Posterior vena cava (tissue), 2 donors: ENCODE measurements around the gene CLPTM1L. TPM values are rescaled to one million over a fixed set of nuclear protein-coding genes. Genes with fewer than 3 reads are reported as not detected.

Experiments used
- DNase-seq: peaks from one replicate; pipeline ENCODE4 v3.0.0-alpha.2; 2020; ENCODE audit warnings: low spot score
- intact Hi-C, 2 donors: fragments of 100-400 bp; cut with DNase I; formaldehyde crosslinking; loops; one replicate each; pipeline versions ENCODE4 v1.14.1 to v1.14.2; 2022 to 2023
- total RNA-seq, 2 donors: library from RNA; stranded (reverse); fragmentation: NEBNext Ultra II Directional; extraction: Animal tissue kit (Norgen Biotek cat#: 25700); gene quantifications; one replicate each; pipeline ENCODE4 v1.2.1, GENCODE V29; 2021
- donor health status: DM: yes; HTN: yes; CAD: no.
- donor health status: DM: yes; HTN: yes; CAD: no.

Gene CLPTM1L
- total RNA-seq, 2 donors from 2014 or later: 56.5 to 65.9 TPM

- intact Hi-C loops: no loop called here
- no peak for DNase-seq
These were observed 24.2 kb downstream of the CLPTM1L start for GRCh38 chr5:1320436-1321344.

- intact Hi-C loops: no loop called here
- DNase-seq: no peak
These were observed 25.3 kb downstream of the CLPTM1L start for GRCh38 chr5:1319436-1320256.

GRCh38 chr5:1318659-1319251 lies 26.1 kb downstream of the CLPTM1L start:
- DNase-seq: peak; percentile 80
- intact Hi-C loops: no loop called here

- DNase-seq: peak; percentile 66
- intact Hi-C loops: no loop called here
These were observed 26.9 kb downstream of the CLPTM1L start for GRCh38 chr5:1317921-1318565.

- no peak for DNase-seq
These were observed 28.1 kb downstream of the CLPTM1L start for GRCh38 chr5:1316588-1317340.

GRCh38 chr5:1315709-1316587 lies 29.0 kb downstream of the CLPTM1L start:
- peak; percentile 76 for DNase-seq
- intact Hi-C loops: no loop called here

More at GRCh38 chr5:1316588-1317340, 28.1 kb downstream of the CLPTM1L start:
- intact Hi-C loops: no loop called here

GRCh38 chr5:1315018-1315708 lies 29.7 kb downstream of the CLPTM1L start:
- peak; percentile 44 for DNase-seq
- intact Hi-C loops: no loop called here

- intact Hi-C loops: no loop called here
- DNase-seq: peak; percentile 46
These were observed 30.3 kb downstream of the CLPTM1L start for GRCh38 chr5:1314564-1314982.

- intact Hi-C loops: no loop called here
- peak; percentile 66 for DNase-seq
These were observed 31.7 kb downstream of the CLPTM1L start for GRCh38 chr5:1312993-1313833.

GRCh38 chr5:1312206-1312605 lies 32.7 kb downstream of the CLPTM1L start:
- intact Hi-C loops: no loop called here
- peak; percentile 51 for DNase-seq

- intact Hi-C loops: no loop called here
- no peak for DNase-seq
These were observed 33.4 kb downstream of the CLPTM1L start for GRCh38 chr5:1311439-1312055.

GRCh38 chr5:1310118-1310517 lies 34.8 kb downstream of the CLPTM1L start:
- no peak for DNase-seq
- intact Hi-C loops: no loop called here

GRCh38 chr5:1304033-1304432 lies 40.9 kb downstream of the CLPTM1L start:
- intact Hi-C loops: no loop called here
- no peak for DNase-seq

GRCh38 chr5:1302258-1302657 lies 42.6 kb downstream of the CLPTM1L start:
- DNase-seq: no peak
- intact Hi-C loops: no loop called here

GRCh38 chr5:1300581-1301083 lies 44.3 kb downstream of the CLPTM1L start:
- DNase-seq: peak; percentile 81
- intact Hi-C loops: no loop called here

- peak; percentile 57 for DNase-seq
- intact Hi-C loops: no loop called here
These were observed 44.9 kb downstream of the CLPTM1L start for GRCh38 chr5:1299961-1300360.
